PC-3 (cell line): ENCODE results near the gene RNF14. TPM values are rescaled to one million over a fixed set of nuclear protein-coding genes. Genes with fewer than 3 reads are reported as not detected.

Source experiments
- ATAC-seq: fragments of 200-7000 bp; cut with Tn5 transposase; 2 replicates; pipeline ENCODE4 v1.9.1; 2020; ENCODE audit warnings: mild to moderate bottlenecking, moderate library complexity
- BruUV-seq: library from RNA; stranded (reverse); fragments of 400-500 nt; replicated peaks from 2 replicates; lab custom pipeline; 2021; lab: Mats Ljungman, UMichigan
- CTCF ChIA-PET: fragments of 300-600 bp; sonication (Branson Sonifier 250); formaldehyde crosslinking; loops from one replicate; lab custom pipeline; 2022; ENCODE audit warnings: antibody characterized with exemption; lab: Charles Lee
- POLR2A ChIA-PET: fragments of 300-600 bp; sonication (Branson Sonifier 250); formaldehyde crosslinking; loops from one replicate; lab custom pipeline; 2022; ENCODE audit warnings: antibody characterized with exemption; ENCODE audit not compliant: unreplicated experiment; lab: Charles Lee
- DNase-seq: peaks from one replicate; pipeline ENCODE4 v3.0.0-alpha.2; 2015
- H2AFZ ChIP-seq: fragments of 300-600 bp; sonication (generic); 2 replicates; pipeline ENCODE4 v1.6.0; 2016; ENCODE audit warnings: antibody characterized with exemption, low read length
- H3F3A ChIP-seq: fragments of 300-600 bp; sonication (generic); one replicate; pipeline ENCODE4 v1.6.0; 2017; ENCODE audit warnings: antibody characterized with exemption, low read length, control low read depth, mild to moderate bottlenecking; ENCODE audit not compliant: unreplicated experiment
- H3K27ac ChIP-seq: fragments of 300-600 bp; sonication (generic); 2 replicates; pipeline ENCODE4 v1.5.1; 2016; ENCODE audit warnings: mild to moderate bottlenecking, low read length
- H3K27me3 ChIP-seq: fragments of 300-600 bp; sonication (generic); 2 replicates; pipeline ENCODE4 v1.6.1; 2016; ENCODE audit warnings: low read length, mixed read lengths
- H3K36me3 ChIP-seq: fragments of 300-600 bp; sonication (generic); 2 replicates; pipeline ENCODE4 v1.6.1; 2016; ENCODE audit warnings: low read depth, mixed run types, low read length, mixed read lengths
- H3K4me1 ChIP-seq: fragments of 300-600 bp; sonication (generic); 2 replicates; pipeline ENCODE4 v1.5.1; 2016; ENCODE audit warnings: low read length; ENCODE audit not compliant: insufficient read depth
- H3K4me2 ChIP-seq: fragments of 300-600 bp; sonication (generic); 2 replicates; pipeline ENCODE4 v1.6.0; 2016; ENCODE audit warnings: low read length
- H3K4me3 ChIP-seq: fragments of 300-600 bp; sonication (generic); 2 replicates; pipeline ENCODE4 v1.5.1; 2016; ENCODE audit warnings: mild to moderate bottlenecking, low read length, mixed read lengths
- H3K79me2 ChIP-seq: fragments of 300-600 bp; sonication (generic); 2 replicates; pipeline ENCODE4 v1.6.1; 2017; ENCODE audit warnings: low read length, mixed read lengths
- H3K9ac ChIP-seq: fragments of 300-600 bp; sonication (generic); 2 replicates; pipeline ENCODE4 v1.6.0; 2016; ENCODE audit warnings: mild to moderate bottlenecking, low read length
- H3K9me2 ChIP-seq: fragments of 300-600 bp; sonication (generic); replicated peaks from 2 replicates; pipeline ENCODE4 v1.6.1; 2016; ENCODE audit warnings: mixed run types, low read length, mixed read lengths
- H3K9me3 ChIP-seq: fragments of 300-600 bp; sonication (generic); 2 replicates; pipeline ENCODE4 v1.6.1; 2016; ENCODE audit warnings: low read length, mixed read lengths
- H4K20me1 ChIP-seq: fragments of 300-600 bp; sonication (generic); 2 replicates; pipeline ENCODE4 v1.6.1; 2016; ENCODE audit warnings: low read length, mixed read lengths
- EZH2 ChIP-seq: fragments of 300-600 bp; sonication (generic); IDR thresholded peaks from one replicate; pipeline ENCODE4 v1.6.1; 2017; ENCODE audit warnings: antibody characterized with exemption, mild to moderate bottlenecking, low read length; ENCODE audit not compliant: unreplicated experiment
- EZH2phosphoT487 ChIP-seq: fragments of 300-600 bp; sonication (generic); IDR thresholded peaks from 2 replicates; pipeline ENCODE4 v1.6.1; 2018; ENCODE audit warnings: mild to moderate bottlenecking, antibody characterized with exemption, low read length, borderline replicate concordance
- intact Hi-C: fragments of 100-400 bp; cut with micrococcal nuclease; formaldehyde crosslinking; loops from 2 replicates; pipeline ENCODE4 v1.9.0; 2023
- total RNA-seq: library from RNA; depleted of rRNA; stranded (reverse); fragments of >200 nt; gene quantifications from 2 replicates; pipeline ENCODE4 v1.2.3, GENCODE V29; 2014
- TF ChIP-seq, protein P1 (sequence below): fragments of 300-600 bp; sonication (generic); conservative IDR thresholded peaks from 2 replicates; pipeline ENCODE4 v1.5.1; 2017; ENCODE audit warnings: antibody characterized with exemption, low read depth, mild to moderate bottlenecking, low read length

RNF14 gene
- total RNA-seq, 1 experiment from 2014 or later: 32.1 TPM

DNA sequence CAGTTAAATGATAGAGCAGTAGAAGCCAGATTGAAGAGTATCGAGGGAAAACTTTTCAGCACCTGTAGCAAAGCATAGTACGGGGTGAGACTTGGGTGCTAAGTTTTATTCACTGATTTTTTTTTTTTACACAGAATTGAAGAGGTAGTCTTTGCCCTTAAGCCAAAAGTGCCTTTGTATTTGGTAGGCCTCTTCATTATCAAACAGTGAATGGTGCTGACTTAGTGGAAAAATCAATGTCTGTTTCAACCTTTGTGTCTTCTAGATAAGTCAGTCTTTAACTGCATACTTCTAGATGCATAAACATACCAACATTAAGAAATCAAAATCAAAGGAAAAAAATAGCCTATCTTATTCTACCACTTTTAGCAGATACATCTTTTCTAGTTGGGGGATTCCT is 13.7 kb downstream of the RNF14 start:
- H3K27me3 ChIP-seq: no peaks in the 10 kb centered on the region
- ATAC-seq (no peak), DNase-seq (no peak)
- no peaks in the 10 kb centered on the region for H4K20me1 ChIP-seq
- ChIA-PET POLR2A (no interaction called here), CTCF (no interaction called here)
- no peak overlapping the region for H3K4me2 ChIP-seq
- H3K79me2 ChIP-seq: no peaks in the 10 kb centered on the region
- no peaks in the 10 kb centered on the region for H3K9me3 ChIP-seq
- intact Hi-C loops: no loop called here
- no TSS peak for BruUV-seq
- H3K4me3 ChIP-seq: no peak overlapping the region
- H3F3A ChIP-seq: no peaks in the 10 kb centered on the region
- no peak overlapping the region for H3K9ac ChIP-seq
- H3K4me1 ChIP-seq: no peaks in the 10 kb centered on the region
- TF ChIP-seq EZH2phosphoT487 (no peak), EZH2 (no peak)
- TF ChIP-seq, protein P1, sequence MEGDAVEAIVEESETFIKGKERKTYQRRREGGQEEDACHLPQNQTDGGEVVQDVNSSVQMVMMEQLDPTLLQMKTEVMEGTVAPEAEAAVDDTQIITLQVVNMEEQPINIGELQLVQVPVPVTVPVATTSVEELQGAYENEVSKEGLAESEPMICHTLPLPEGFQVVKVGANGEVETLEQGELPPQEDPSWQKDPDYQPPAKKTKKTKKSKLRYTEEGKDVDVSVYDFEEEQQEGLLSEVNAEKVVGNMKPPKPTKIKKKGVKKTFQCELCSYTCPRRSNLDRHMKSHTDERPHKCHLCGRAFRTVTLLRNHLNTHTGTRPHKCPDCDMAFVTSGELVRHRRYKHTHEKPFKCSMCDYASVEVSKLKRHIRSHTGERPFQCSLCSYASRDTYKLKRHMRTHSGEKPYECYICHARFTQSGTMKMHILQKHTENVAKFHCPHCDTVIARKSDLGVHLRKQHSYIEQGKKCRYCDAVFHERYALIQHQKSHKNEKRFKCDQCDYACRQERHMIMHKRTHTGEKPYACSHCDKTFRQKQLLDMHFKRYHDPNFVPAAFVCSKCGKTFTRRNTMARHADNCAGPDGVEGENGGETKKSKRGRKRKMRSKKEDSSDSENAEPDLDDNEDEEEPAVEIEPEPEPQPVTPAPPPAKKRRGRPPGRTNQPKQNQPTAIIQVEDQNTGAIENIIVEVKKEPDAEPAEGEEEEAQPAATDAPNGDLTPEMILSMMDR: no peak
- H3K9me2 ChIP-seq: no peaks in the 10 kb centered on the region
- no peak overlapping the region for H2AFZ ChIP-seq
- H3K36me3 ChIP-seq: peaks cover 51% of the 10 kb centered on the region
- no peak overlapping the region for H3K27ac ChIP-seq

DNA sequence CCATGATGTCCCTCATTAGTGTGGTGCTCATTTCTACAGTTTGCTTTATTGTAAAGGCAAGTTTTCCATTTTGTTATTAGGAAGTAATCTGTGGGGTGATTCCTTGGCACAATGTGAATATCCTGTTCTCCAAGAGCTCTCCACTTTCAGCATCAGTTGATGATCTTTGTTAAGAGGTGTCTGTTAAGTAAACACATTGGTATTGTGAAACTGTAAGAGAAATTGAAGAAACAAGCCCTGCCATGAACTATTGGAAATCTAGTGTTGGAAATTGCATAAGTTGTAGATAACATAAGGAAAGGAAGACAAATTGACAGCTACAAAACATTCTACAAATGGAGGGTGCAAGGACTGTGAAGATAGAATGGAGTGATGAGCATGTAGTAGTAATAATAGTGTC is 17.2 kb downstream of the RNF14 start:
- ATAC-seq: no peak
- Histone ChIP-seq H3K27me3 (no peaks in the 10 kb centered on the region), H3K79me2 (no peaks in the 10 kb centered on the region), H3K9me2 (no peaks in the 10 kb centered on the region), H3K36me3 (peaks cover 33% of the 10 kb centered on the region; the same call in 1 of the 2 replicates), H3K4me2 (no peak overlapping the region), H3K4me1 (no peaks in the 10 kb centered on the region), H2AFZ (no peak overlapping the region), H4K20me1 (no peaks in the 10 kb centered on the region), H3F3A (no peaks in the 10 kb centered on the region), H3K9me3 (no peaks in the 10 kb centered on the region), H3K4me3 (no peak overlapping the region), H3K9ac (no peak overlapping the region), H3K27ac (no peak overlapping the region)
- ChIA-PET POLR2A (no interaction called here), CTCF (no interaction called here)
- TF ChIP-seq EZH2phosphoT487: no peak
- no peak for TF ChIP-seq EZH2
- TF ChIP-seq, protein P1: no peak
- intact Hi-C loops: no loop called here
- DNase-seq: no peak
- no TSS peak for BruUV-seq

DNA sequence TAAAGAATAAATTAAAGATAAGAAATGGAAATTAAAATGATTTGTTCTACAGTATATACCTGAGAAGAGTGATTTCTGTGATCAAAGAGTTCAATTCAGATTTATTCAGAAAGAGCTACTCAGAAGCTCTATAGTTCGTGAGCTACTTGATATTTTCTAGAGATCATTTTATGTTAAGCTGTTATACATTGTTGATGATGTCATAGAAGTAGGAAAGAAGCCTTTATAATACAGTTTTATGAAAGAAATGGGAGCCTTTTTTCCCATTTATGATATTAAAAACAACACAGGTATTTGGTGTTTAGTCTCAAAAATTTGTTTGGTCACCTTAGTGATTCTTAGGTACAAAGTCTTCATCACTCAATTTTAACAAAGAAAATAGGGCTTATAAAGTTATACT is 20.8 kb downstream of the RNF14 start:
- Histone ChIP-seq H3K4me3 (no peak overlapping the region), H3K4me1 (no peaks in the 10 kb centered on the region), H2AFZ (no peak overlapping the region), H3K4me2 (no peak overlapping the region), H3K9me3 (no peaks in the 10 kb centered on the region), H3K9me2 (no peaks in the 10 kb centered on the region), H3K9ac (no peak overlapping the region), H4K20me1 (no peaks in the 10 kb centered on the region), H3F3A (no peaks in the 10 kb centered on the region), H3K36me3 (peaks cover 21% of the 10 kb centered on the region), H3K79me2 (no peaks in the 10 kb centered on the region), H3K27ac (no peak overlapping the region), H3K27me3 (no peaks in the 10 kb centered on the region)
- POLR2A ChIA-PET: no interaction called here
- BruUV-seq: no TSS peak
- ATAC-seq (no peak), DNase-seq (no peak)
- CTCF ChIA-PET: no interaction called here
- TF ChIP-seq EZH2 (no peak), EZH2phosphoT487 (no peak)
- TF ChIP-seq, protein P1: no peak
- intact Hi-C loops: no loop called here
